Endothelial cell of umbilical vein (primary cell): ENCODE measurements around the gene EFNA4. TPM values are rescaled to one million over a fixed set of nuclear protein-coding genes. Genes with fewer than 3 reads are reported as not detected.

Experiments used
- BruUV-seq: library from RNA; stranded (reverse); fragments of 400-500 nt; replicated peaks from 2 replicates; lab custom pipeline; 2021; lab: Mats Ljungman, UMichigan
- CTCF ChIA-PET: fragments of 300-600, 350-600 bp; sonication (Branson Sonifier 250); formaldehyde crosslinking; loops from one replicate; lab custom pipeline; 2021; ENCODE audit warnings: antibody characterized with exemption, inconsistent platforms; lab: Charles Lee
- POLR2A ChIA-PET: fragments of 300-600, 350-600 bp; sonication (Branson Sonifier 250); formaldehyde crosslinking; loops from one replicate; lab custom pipeline; 2021; ENCODE audit warnings: antibody characterized with exemption, inconsistent platforms; lab: Charles Lee
- DNase-seq: peaks from one replicate; pipeline ENCODE4 v3.0.0-alpha.2; 2011; ENCODE audit warnings: low read depth, low spot score
- FAIRE-seq: peaks from 2 replicates; lab custom pipeline; 2011; peaks lifted over from hg19 to GRCh38; lab: Jason Lieb, UNC
- H2AFZ ChIP-seq: 2 replicates; pipeline ENCODE4 v1.6.0; 2012; ENCODE audit warnings: low read depth, low read length, control low read depth, inconsistent platforms
- H3K27ac ChIP-seq: 2 replicates; pipeline ENCODE4 v1.5.1; 2011; ENCODE audit warnings: low read depth, mild to moderate bottlenecking, control low read depth, low read length, moderate library complexity; ENCODE audit not compliant: insufficient read depth
- H3K27me3 ChIP-seq, 2 experiments: 2 replicates each; pipeline versions ENCODE4 v1.6.0 to v1.6.1; 2011; ENCODE audit warnings: low read length in 2 of 2, mixed read lengths in 1 of 2; ENCODE audit not compliant: control insufficient read depth in 2 of 2, insufficient read depth in 2 of 2
- H3K36me3 ChIP-seq, 2 experiments: 2 replicates in 1 of 2; 3 replicates in 1 of 2; pipeline ENCODE4 v1.5.1; 2011; ENCODE audit warnings: low read length in 2 of 2, mild to moderate bottlenecking in 1 of 2, moderate library complexity in 1 of 2; ENCODE audit not compliant: control insufficient read depth in 2 of 2, insufficient read depth in 2 of 2; ENCODE audit errors: extremely low read depth in 1 of 2
- H3K4me1 ChIP-seq: 3 replicates; pipeline ENCODE4 v1.5.1; 2011; ENCODE audit warnings: mild to moderate bottlenecking, low read length; ENCODE audit not compliant: control insufficient read depth, insufficient read depth; ENCODE audit errors: extremely low read depth
- H3K4me2 ChIP-seq: 2 replicates; pipeline ENCODE4 v1.6.1; 2011; ENCODE audit warnings: low read length, control low read depth, mixed read lengths; ENCODE audit not compliant: insufficient read depth
- H3K4me3 ChIP-seq, 3 experiments: fragments of 200-600 bp in 1 of 3; sonication (generic), shearing (Covaris generic) in 1 of 3; replicated peaks in 1 of 3; 2 replicates each; pipeline ENCODE4 v1.5.1; 2011 to 2016; ENCODE audit warnings: control low read depth in 3 of 3, low read length in 3 of 3, mild to moderate bottlenecking in 2 of 3, inconsistent platforms in 1 of 3, low read depth in 1 of 3, moderate library complexity in 1 of 3; ENCODE audit not compliant: insufficient read depth in 1 of 3
- H3K79me2 ChIP-seq: 2 replicates; pipeline ENCODE4 v1.6.0; 2012; ENCODE audit warnings: low read length, inconsistent platforms; ENCODE audit not compliant: control insufficient read depth, insufficient read depth
- H3K9ac ChIP-seq: replicated peaks from 2 replicates; pipeline ENCODE3; 2011; ENCODE audit warnings: low read length, control low read depth; ENCODE audit not compliant: insufficient read depth; ENCODE audit errors: extremely low read depth
- H3K9me1 ChIP-seq: replicated peaks from 3 replicates; pipeline ENCODE4 v1.6.0; 2011; ENCODE audit warnings: mild to moderate bottlenecking, low read length; ENCODE audit not compliant: control insufficient read depth, insufficient read depth; ENCODE audit errors: extremely low read depth
- H3K9me3 ChIP-seq: replicated peaks from 2 replicates; pipeline ENCODE4 v1.5.1; 2012; ENCODE audit warnings: low read length, inconsistent platforms; ENCODE audit not compliant: control insufficient read depth, insufficient read depth
- H4K20me1 ChIP-seq: replicated peaks from 2 replicates; pipeline ENCODE3; 2011; ENCODE audit warnings: mild to moderate bottlenecking, low read length; ENCODE audit not compliant: control insufficient read depth, insufficient read depth; ENCODE audit errors: extremely low read depth
- EZH2 ChIP-seq: IDR thresholded peaks from 2 replicates; pipeline ENCODE4 v1.6.1; 2012; ENCODE audit warnings: borderline replicate concordance, low read depth, mild to moderate bottlenecking, moderate library complexity, low read length, inconsistent platforms; ENCODE audit not compliant: severe bottlenecking
- FOS ChIP-seq: IDR thresholded peaks from 2 replicates; pipeline ENCODE4 v1.6.1; 2011; ENCODE audit warnings: mild to moderate bottlenecking, low read length, moderate library complexity, borderline replicate concordance; ENCODE audit not compliant: insufficient read depth
- GATA2 ChIP-seq: IDR thresholded peaks from 2 replicates; pipeline ENCODE4 v1.7.0; 2011; ENCODE audit warnings: low read depth, mild to moderate bottlenecking, moderate library complexity, mixed read lengths, low read length; ENCODE audit not compliant: insufficient read length, insufficient read depth
- JUN ChIP-seq: IDR thresholded peaks from 2 replicates; pipeline ENCODE4 v1.6.1; 2011; ENCODE audit warnings: borderline replicate concordance, low read depth; ENCODE audit not compliant: insufficient read length, insufficient read depth
- MYC ChIP-seq: IDR thresholded peaks from one replicate; pipeline ENCODE4 v1.6.1; 2011; ENCODE audit warnings: mild to moderate bottlenecking, low read depth, low read length
- POLR2A ChIP-seq: IDR thresholded peaks from 2 replicates; pipeline ENCODE4 v1.6.1; 2012; ENCODE audit warnings: low read depth, mild to moderate bottlenecking, control low read depth, low read length
- POLR2AphosphoS5 ChIP-seq: IDR thresholded peaks from 2 replicates; pipeline ENCODE4 v1.6.1; 2012; ENCODE audit warnings: low read depth, mild to moderate bottlenecking, control low read depth, low read length, moderate library complexity; ENCODE audit not compliant: insufficient read depth
- dilution Hi-C: fragments of 300-500 bp; cut with MboI; formaldehyde crosslinking; loops from one replicate; pipeline ENCODE4 v1.15.0; 2019; ENCODE audit warnings: low sequenced_read_pairs; ENCODE audit not compliant: extremely low pct_ligation_motif_present
- intact Hi-C: fragments of 100-400 bp; cut with micrococcal nuclease; formaldehyde crosslinking; loops from one replicate; pipeline ENCODE4 v1.10.0; 2022
- polyA plus RNA-seq, 4 experiments: library from polyadenylated mRNA; depleted of rRNA in 3 of 4; stranded (reverse) in 3 of 4; unstranded in 1 of 4; fragments of >200 nt; gene quantifications; 2 replicates each; pipeline versions ENCODE4 v1.2.1 to v1.2.3, GENCODE V29; 2011 to 2012; ENCODE audit warnings: missing spikeins in 1 of 4
- total RNA-seq: library from RNA; stranded (reverse); gene quantifications from 2 replicates; pipeline ENCODE4 v1.2.3, GENCODE V29; 2021
- TF ChIP-seq, protein P1 (sequence below), 2 donors: IDR thresholded peaks; 1 replicate in 1 of 2; 2 replicates in 1 of 2; pipeline ENCODE4 v1.5.1; 2011; ENCODE audit warnings: low read length in 2 of 2, mild to moderate bottlenecking in 2 of 2, moderate library complexity in 2 of 2, control low read depth in 1 of 2, inconsistent platforms in 1 of 2, low read depth in 1 of 2; ENCODE audit not compliant: insufficient read depth in 1 of 2; ENCODE audit errors: extremely low read depth in 1 of 2
- TF ChIP-seq, protein P2 (sequence below): IDR thresholded peaks from 2 replicates; pipeline ENCODE4 v1.6.1; 2011; ENCODE audit not compliant: insufficient read depth, insufficient read length

The EFNA4 gene
- total and polyA plus RNA-seq, 2 donors (not counting 3 experiments of a cell fraction or from before 2014, with no cell fraction given), result 16.5 to 25.2 TPM

DNA sequence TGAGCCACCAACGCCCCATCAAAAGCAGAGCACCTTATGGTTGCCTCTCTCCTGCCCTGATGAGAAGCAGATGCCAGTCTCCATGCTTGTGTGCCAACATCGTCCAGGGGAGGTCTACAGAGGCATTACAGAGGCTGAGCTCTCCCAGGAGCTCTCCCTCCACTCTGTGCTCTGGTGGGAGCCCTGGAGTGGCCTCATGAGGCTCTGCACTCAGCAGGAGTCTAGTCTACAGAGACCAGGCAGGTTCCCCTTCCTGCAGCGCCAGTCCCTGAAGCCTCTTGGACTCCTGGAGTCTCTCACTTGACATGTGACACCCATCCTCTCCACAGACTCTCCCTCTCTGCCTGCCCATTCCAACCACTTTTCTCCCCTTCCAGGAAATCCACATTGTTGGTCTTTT, 26.5 kb upstream of the EFNA4 start:
- CTCF ChIA-PET, result interaction anchor here (0.7 to 3.2 kb wide), 4 partner anchors 8 to 48 kb away, joined by 3 to 20 read pairs (median 3); partner anchors contain the start of gene ADAM15
- BruUV-seq, result no TSS peak
- dilution Hi-C loops, result no loop called here

DNA sequence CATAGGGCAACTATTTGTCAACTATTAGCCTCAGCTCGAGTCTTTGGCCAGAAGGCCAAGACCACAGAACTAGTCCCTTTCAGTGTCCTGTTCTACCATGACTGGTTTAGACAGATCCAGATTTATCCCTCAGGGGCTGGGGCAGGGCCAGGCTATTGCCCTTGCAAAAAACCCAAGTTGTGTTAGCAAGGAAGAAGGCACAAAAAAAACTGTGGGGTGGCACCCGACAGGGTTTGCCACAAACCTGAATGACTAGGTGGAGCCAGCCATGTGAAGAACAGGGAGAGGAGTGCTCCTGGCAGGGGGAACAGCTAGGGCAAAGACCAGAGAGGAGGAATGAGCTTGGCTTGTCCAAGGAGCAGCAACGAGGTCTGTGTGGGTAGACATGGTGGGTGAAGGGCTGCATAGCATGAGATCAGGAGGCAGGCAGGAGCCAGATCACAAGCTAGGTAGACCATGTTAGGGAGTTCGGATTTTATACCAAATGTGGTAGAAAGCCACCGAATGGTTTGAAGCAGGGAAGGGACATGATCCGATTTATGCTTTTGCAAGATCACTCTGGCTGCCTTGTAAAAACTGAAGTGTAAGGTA, 25.6 kb upstream of the EFNA4 start:
- dilution Hi-C loops, result no loop called here
- Histone ChIP-seq H3K79me2 (no peaks in the 10 kb centered on the region), H3K27me3 (peaks cover 0 to 5% of the 10 kb centered on the region in 2 experiments), H3K9ac (no peak overlapping the region), H3K9me1 (no peaks in the 10 kb centered on the region), H3K4me2 (no peak overlapping the region), H3K36me3 (no peaks in the 10 kb centered on the region), H3K9me3 (no peaks in the 10 kb centered on the region), H3K27ac (no peak overlapping the region), H2AFZ (no peak overlapping the region), H3K4me3 (no peak overlapping the region), H4K20me1 (no peaks in the 10 kb centered on the region), H3K4me1 (peaks cover 4% of the 10 kb centered on the region)
- DNase-seq (no peak), FAIRE-seq (no peak)
- TF ChIP-seq POLR2AphosphoS5 (no peak), FOS (no peak), POLR2A (no peak), EZH2 (no peak), MYC (no peak), GATA2 (no peak), JUN (no peak)
- TF ChIP-seq, protein P1, sequence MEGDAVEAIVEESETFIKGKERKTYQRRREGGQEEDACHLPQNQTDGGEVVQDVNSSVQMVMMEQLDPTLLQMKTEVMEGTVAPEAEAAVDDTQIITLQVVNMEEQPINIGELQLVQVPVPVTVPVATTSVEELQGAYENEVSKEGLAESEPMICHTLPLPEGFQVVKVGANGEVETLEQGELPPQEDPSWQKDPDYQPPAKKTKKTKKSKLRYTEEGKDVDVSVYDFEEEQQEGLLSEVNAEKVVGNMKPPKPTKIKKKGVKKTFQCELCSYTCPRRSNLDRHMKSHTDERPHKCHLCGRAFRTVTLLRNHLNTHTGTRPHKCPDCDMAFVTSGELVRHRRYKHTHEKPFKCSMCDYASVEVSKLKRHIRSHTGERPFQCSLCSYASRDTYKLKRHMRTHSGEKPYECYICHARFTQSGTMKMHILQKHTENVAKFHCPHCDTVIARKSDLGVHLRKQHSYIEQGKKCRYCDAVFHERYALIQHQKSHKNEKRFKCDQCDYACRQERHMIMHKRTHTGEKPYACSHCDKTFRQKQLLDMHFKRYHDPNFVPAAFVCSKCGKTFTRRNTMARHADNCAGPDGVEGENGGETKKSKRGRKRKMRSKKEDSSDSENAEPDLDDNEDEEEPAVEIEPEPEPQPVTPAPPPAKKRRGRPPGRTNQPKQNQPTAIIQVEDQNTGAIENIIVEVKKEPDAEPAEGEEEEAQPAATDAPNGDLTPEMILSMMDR (IDR thresholded peaks at IDR 0.05; ENCODE audit: extremely low read depth in 1 of 2, insufficient read depth in 1 of 2, low read depth in 1 of 2, low read length in 2 of 2), result no peak
- TF ChIP-seq, protein P2, sequence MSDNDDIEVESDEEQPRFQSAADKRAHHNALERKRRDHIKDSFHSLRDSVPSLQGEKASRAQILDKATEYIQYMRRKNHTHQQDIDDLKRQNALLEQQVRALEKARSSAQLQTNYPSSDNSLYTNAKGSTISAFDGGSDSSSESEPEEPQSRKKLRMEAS, result no peak
- ChIA-PET POLR2A (interaction anchor here (0.7 kb wide), 1 partner anchor 402 kb away, joined by 7 read pairs; no protein-coding TSS in a partner anchor), CTCF (interaction anchor here (1.2 to 3.2 kb wide), 2 partner anchors 21 to 24 kb away, joined by 4 to 20 read pairs; no protein-coding TSS in a partner anchor)
- intact Hi-C loops, result no loop called here
- BruUV-seq, result no TSS peak

More for the DNA sequence above, 26.5 kb upstream of the EFNA4 start:
- Histone ChIP-seq H3K4me1 (peaks cover 4% of the 10 kb centered on the region), H2AFZ (no peak overlapping the region), H3K4me2 (no peak overlapping the region), H3K79me2 (no peaks in the 10 kb centered on the region), H3K27ac (no peak overlapping the region), H3K4me3 (no peak overlapping the region), H3K9me3 (no peaks in the 10 kb centered on the region), H3K9me1 (no peaks in the 10 kb centered on the region), H3K9ac (no peak overlapping the region), H3K36me3 (no peaks in the 10 kb centered on the region), H4K20me1 (no peaks in the 10 kb centered on the region), H3K27me3 (peaks cover 0 to 5% of the 10 kb centered on the region in 2 experiments)
- TF ChIP-seq EZH2 (no peak), MYC (no peak), POLR2A (no peak), FOS (no peak)
- TF ChIP-seq, protein P2, result no peak
- POLR2A ChIA-PET, result interaction anchor here (0.7 kb wide), 1 partner anchor 401 kb away, joined by 7 read pairs; no protein-coding TSS in a partner anchor
- intact Hi-C loops, result no loop called here
- DNase-seq (no peak), FAIRE-seq (no peak)
